Omental fat pad (tissue), 4 donors: Measurements from ENCODE around the gene ABCB6. TPM values are rescaled to one million over a fixed set of nuclear protein-coding genes. Genes with fewer than 3 reads are reported as not detected.

Experiments used
- ATAC-seq: fragments of 150-250 bp; one replicate; pipeline ENCODE4 v1.9.1; 2016; ENCODE audit warnings: mild to moderate bottlenecking, moderate library complexity; ENCODE audit not compliant: low FRiP score
- DNase-seq: peaks from one replicate; pipeline ENCODE4 v3.0.0-alpha.2; 2019; ENCODE audit warnings: low spot score
- CTCF ChIP-seq, 3 donors: fragments of 450-650 bp; IDR thresholded peaks; one replicate each; pipeline ENCODE4 v1.5.1; 2016 to 2017; ENCODE audit warnings: antibody characterized with exemption in 3 of 3, mild to moderate bottlenecking in 3 of 3, moderate library complexity in 2 of 3
- total RNA-seq, 4 donors: library from RNA; depleted of rRNA; stranded (reverse); fragments of >200 nt; gene quantifications; one replicate each; pipeline ENCODE4 v1.1.0, GENCODE V29; 2016

The ABCB6 gene
- total RNA-seq, 4 donors from 2014 or later = 24.1 to 35.6 (median 28.8) TPM

DNA sequence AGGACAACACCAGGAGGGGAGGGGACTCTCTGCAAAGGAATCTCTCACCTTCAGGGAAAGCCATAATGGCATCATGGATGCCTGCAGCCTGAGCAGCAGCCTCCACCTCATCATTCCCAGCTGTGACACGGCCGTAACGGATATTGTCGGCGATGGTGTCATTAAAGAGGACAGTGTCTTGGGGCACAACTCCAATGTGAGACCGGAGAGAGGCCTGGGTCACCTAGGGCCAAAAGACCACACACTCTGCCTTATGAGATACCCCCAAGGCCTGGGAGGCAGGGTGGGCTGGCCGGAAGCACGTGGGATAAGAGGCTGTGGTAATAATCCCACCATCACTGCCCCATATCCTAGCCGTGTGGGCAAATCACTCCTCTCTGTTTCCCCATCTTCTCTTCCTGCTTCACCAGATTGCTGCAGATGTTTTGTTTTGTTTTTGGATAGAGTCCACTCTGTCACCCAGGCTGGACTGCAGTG lies 7.8 kb downstream of the ABCB6 start:
- no peak for DNase-seq
- no peak for TF ChIP-seq CTCF (IDR thresholded peaks at IDR 0.05)
- ATAC-seq = no peak

GRCh38 chr2:219210196-219210885 lies 8.4 kb downstream of the ABCB6 start:
- no peak for TF ChIP-seq CTCF (IDR thresholded peaks at IDR 0.05)
- ATAC-seq (no peak), DNase-seq (no peak)

GRCh38 chr2:219209236-219210195 lies 9.2 kb downstream of the ABCB6 start:
- DNase-seq = no peak
- ATAC-seq = no peak
- no peak for TF ChIP-seq CTCF (IDR thresholded peaks at IDR 0.05)

GRCh38 chr2:219207884-219208740 lies 10.6 kb downstream of the ABCB6 start:
- TF ChIP-seq CTCF (IDR thresholded peaks at IDR 0.05) = no peak
- no peak for DNase-seq
- no peak for ATAC-seq

DNA sequence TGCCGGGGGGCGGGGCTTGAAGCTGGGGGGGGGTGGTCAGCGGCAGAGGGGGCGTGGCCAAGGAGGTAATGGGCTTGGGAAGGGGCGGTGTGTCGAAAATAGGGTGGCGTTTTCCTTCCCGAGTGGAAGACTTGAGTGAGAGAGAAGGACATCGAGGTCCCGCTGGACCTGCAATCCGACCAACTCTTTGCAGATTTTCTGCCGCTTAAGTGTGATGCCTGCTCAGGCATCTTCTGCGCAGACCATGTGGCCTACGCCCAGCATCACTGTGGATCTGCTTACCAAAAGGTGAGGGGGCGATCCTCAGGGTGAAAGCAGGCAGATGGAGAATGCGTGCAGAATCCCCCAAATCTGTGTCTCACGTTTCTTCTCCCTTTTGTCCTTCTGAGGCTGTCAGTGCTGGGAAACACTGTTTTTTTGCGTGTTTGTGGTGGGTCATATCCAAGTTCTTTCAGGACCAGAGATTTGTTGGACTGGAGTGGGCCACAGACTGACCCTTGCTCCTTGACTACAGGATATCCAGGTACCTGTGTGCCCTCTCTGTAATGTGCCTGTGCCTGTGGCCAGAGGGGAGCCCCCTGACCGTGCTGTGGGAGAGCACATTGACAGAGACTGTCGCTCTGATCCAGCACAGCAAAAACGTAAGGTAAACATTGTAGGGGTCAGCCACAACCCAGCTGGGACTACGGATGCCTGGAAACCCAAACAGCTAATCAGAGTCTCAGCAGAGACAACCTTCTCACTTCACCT lies 11.4 kb downstream of the ABCB6 start:
- ATAC-seq (no peak), DNase-seq (no peak)
- TF ChIP-seq CTCF (IDR thresholded peaks at IDR 0.05) = no peak
